NCI-H1694 (cell line): ENCODE data around the gene RGL4.

Source experiments
- DNase-seq: peaks from one replicate; lab custom pipeline; 2025; lab: John Stamatoyannopoulos, UW

Gene RGL4

DNA sequence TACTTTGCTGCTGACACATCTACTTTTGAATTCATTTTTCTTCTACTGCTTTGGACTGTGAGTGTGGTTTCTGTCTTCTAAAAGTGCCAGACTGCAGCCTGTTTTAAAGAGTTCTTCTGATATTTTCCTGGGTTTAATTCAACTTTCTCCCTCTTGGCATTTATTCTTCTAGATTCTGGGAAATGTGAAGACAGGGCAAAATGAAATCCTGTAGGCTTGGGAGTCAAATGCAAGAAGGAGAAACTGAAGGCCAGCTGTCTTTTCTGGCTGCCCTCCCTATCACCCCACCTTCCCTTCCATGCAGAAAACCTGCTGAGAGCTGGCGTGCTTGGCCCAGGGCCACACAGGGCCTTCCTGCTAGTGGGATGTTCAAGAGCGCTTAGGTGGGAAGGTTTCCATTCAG lies 52.5 kb downstream of the RGL4 start:
- no peak for DNase-seq

DNA sequence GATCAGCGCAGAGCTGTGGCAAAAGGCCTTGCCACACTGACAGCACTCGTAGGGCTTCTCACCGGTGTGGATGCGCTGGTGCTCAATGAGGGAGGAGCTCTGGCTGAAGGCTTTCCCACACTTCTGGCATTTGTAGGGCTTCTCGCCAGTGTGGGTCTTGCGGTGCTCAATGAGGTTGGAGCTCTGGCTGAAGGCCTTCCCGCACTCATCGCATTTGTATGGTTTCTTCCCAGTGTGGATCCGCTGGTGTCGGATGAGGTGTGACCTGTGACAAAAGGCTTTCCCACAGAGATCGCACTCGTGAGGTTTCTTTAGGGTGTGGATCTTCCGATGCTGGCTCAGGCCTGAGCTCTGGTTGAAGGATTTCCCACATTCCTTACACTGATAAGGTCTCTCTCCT lies 53.2 kb downstream of the RGL4 start:
- DNase-seq, result no peak

DNA sequence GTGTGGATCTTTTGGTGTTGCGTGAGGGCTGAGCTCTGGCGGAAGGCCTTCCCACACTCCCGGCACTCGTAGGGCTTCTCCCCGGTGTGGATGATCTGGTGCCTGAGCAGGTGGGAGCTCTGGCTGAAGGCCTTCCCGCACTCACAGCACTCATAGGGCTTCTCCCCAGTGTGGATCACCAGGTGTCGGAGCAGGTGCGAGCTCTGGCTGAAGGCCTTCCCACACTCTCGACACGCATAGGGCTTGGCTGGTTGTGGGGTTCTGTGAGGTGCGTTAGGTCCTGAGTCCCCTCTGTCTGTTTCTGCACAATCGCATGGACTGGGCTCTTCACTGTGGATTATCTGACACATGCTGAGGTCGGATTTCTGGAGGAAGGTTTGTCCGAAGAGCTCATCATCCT lies 53.7 kb downstream of the RGL4 start:
- no peak for DNase-seq

DNA sequence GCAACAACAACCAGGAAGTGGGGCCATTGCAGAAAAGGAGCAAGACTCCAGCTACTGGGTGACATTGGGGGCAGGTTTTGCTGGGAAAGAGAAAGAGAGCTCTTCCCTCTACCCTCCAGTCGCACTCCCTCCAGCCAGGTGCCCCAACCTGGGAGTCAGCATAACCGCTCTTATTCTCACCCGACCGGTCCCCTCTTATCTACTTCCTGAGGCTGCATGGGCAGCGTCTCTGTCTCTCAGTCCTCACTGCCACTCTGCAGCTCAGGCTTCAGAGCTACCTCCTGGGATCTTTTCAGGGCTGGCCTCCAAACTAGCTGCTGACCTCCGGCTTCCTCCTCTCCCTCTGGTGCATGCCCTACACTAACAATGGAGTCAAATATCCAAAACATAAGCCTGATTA lies 55.0 kb downstream of the RGL4 start:
- no peak for DNase-seq
